GM18511 (cell line): ENCODE data around the gene TOMM70.
A peak's percentile ranks its signal among the peaks of the same experiment; 100 is the strongest.
"Not testable (repeated sequence)": the region's sequence is repeated elsewhere in the genome, so short reads cannot be mapped to it uniquely, and the experiment has no call there.

Experiments
- ATAC-seq: cut with Tn5 transposase; IDR thresholded peaks from one replicate; pipeline ENCODE4 v1.9.1; 2021; ENCODE audit warnings: mild to moderate bottlenecking, moderate library complexity; ENCODE audit not compliant: unreplicated experiment

TOMM70 gene

GRCh38 chr3:100400780-100401673 is at the start of gene TOMM70, which contains the start of gene LNP1:
Gene TOMM70, minus strand, starts transcription at chr3:100401089. Its CDS starts 140 bp downstream, at chr3:100400949.
Gene LNP1, plus strand, starts transcription at chr3:100401539. Its CDS starts 28,191 bp downstream, at chr3:100429730.
- peak; percentile 93 for ATAC-seq

GRCh38 chr3:100449214-100449613 is 48.3 kb upstream of the TOMM70 start:
- ATAC-seq: no peak

GRCh38 chr3:100448079-100448478 is 47.2 kb upstream of the TOMM70 start:
- no peak for ATAC-seq

DNA sequence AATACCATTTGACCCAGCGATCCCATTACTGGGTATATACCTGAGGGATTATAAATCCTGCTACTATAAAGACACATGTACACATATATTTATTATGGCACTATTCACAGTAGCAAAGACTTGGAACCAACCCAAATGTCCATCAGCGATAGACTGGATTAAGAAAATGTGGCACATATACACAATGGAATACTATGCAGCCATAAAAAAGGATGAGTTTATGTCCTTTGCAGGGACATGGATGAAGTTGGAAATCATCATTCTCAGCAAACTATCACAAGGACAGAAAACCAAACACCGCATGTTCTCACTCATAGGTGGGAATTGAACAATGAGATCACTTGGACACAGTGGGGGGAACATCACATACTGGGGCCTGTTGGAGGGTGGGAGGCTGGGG is 46.2 kb upstream of the TOMM70 start:
- not testable (repeated sequence) for ATAC-seq

- no peak for ATAC-seq
These were observed 42.8 kb upstream of the TOMM70 start for GRCh38 chr3:100443690-100444089.

GRCh38 chr3:100440895-100441294 is 40.0 kb upstream of the TOMM70 start:
- ATAC-seq: no peak

GRCh38 chr3:100438623-100438974 is 37.7 kb upstream of the TOMM70 start:
- ATAC-seq: no peak

DNA sequence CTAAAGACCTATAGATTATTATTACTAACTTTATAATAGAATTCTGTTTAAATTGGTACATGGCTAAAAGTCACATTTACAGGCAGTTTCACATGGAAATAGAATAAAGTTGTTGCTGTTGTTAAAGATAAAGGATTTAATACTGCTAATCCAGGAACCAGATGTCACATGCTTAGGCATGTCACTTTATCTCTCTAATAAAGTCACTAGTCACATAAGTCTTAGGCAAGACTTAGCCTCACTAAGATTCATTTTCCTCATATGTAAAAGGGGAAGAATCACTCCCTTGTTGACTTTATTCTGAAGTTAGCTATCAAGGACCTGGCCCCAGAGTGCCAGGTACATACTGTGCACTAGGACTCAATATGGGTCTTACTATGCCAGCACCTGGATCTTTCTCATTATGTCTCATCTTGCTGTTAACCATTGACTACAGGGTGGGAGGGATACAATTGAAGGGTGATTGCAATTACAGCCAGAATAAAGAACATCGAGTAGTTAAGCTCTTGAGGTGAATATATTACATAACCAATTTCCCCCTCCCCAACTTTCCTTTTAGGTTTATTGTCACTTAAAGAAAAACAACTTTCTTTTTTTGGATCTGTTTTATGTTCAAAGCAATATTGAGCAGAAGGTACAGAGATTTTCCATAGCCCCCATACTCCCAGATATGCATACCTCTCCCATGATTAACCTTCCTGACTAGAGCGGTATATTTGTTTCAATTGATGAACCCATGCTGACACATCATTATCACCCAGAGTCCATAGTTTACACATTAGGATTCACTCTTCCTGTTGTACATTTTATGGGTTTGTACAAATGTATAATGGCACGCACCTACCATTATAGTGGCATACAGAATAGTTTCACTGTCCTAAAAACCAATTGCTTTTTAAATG is 37.1 kb upstream of the TOMM70 start:
- ATAC-seq: no peak

DNA sequence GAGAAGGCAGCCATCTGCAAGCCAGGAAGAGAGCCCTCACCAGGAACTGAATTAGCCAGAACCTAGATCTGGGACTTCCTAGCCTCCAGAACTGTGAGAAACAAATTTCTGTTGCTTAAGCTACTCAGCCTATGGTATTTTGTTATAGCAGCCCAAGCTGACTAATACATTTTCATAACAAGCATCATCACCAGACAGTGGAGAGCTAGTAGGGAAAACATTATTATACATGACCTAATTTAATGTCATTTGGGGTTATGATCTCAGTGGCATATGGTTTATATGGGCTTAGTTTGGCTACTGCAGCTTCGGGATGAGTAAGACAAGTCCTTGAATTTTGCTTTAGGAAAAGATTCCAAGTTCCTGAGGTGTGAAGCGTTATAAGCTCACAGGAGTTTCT is 36.1 kb upstream of the TOMM70 start:
- ATAC-seq: no peak

DNA sequence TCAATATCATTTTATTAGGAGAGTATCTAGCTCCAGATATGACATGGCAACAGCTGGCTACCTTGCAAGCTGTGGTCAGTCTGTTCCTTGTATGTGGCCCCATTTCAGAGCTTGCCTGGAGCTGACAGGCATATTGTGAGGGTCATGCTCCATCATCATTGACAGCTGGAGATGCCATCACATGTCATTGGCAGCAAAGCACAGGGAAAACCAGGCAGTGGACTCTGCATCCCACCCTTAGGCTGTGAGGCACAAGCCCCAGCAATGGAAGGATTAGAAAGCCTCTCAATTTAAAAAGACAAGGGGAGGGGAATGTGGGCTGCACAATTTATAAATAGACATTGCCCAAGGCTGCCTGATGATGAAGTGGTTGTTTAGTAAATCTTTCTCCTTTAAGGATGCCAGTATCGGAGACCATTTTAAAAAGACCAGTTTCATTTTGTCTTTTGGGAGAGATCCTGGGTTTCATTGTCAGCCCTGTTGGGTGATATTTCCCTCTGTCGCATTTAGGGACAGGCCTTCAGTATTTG is 28.4 kb upstream of the TOMM70 start:
- no peak for ATAC-seq

GRCh38 chr3:100427699-100428098 is 26.8 kb upstream of the TOMM70 start:
- no peak for ATAC-seq

- no peak for ATAC-seq
These were observed 25.3 kb upstream of the TOMM70 start for GRCh38 chr3:100426067-100426682.

GRCh38 chr3:100425316-100425715 is 24.4 kb upstream of the TOMM70 start:
- ATAC-seq: no peak

GRCh38 chr3:100424261-100424660 is 23.4 kb upstream of the TOMM70 start:
- ATAC-seq: no peak

GRCh38 chr3:100423611-100424010 is 22.7 kb upstream of the TOMM70 start:
- no peak for ATAC-seq

- ATAC-seq: no peak
These were observed 20.0 kb upstream of the TOMM70 start for GRCh38 chr3:100420885-100421284.

DNA sequence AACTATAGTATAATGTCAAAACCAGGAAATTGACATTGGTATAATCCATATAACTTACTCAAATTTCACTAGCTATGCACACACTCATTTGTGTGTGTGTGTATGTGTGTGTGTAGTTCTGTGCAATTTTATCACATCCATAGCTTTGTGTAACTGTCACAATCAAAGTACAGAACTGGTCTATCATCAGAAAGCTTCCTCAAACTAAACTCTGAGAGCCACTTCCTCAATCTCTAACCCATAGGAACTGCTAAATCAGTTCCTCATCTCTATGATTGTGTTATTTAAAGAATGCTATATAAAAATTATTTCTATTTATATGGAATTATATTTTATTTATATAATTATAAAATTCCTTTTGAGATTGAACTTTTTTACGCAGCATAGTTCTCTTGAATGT is 18.5 kb upstream of the TOMM70 start:
- no peak for ATAC-seq

DNA sequence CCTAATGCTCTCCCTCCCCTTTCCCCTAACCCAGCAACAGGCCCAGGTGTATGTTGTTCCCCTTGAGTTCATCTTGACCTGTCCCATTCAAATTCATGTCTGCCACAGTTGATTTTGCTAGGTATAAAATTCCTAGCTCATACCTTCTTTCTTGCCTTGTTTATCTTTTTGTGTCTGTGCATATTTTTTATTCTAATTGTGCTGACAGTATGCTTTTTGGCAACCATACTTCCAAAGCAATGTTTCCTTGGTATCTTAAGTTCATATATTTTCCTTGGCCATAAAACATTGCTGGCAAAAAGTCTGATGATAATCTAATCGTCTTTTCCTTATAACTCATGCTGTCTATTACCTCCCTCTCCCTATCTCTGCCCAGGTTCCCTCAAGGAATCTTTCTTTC is 16.0 kb upstream of the TOMM70 start:
- ATAC-seq: no peak

- ATAC-seq: no peak
These were observed 15.3 kb upstream of the TOMM70 start for GRCh38 chr3:100416176-100416575.

DNA sequence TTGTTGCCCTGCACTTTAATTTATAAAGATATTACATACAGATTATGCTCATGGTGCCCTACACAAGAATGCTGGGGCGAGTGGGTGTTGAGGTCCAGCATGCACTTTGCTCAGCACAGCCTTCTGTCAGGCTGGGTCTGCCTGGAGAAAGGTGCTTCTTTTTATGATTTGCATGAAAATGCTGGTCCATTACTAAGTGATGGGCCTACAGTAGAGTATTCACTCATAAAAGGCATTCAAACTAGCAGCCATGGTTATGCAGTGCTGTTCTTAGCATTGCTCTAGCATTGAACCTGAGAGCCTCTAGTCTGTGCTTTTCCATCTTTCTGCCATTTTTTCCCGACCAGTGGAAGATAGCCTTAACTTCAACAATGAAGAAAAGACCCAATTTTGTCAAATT is 12.7 kb upstream of the TOMM70 start:
- ATAC-seq: no peak
